ENCODE measurements around the gene ZNRF4.

DNA sequence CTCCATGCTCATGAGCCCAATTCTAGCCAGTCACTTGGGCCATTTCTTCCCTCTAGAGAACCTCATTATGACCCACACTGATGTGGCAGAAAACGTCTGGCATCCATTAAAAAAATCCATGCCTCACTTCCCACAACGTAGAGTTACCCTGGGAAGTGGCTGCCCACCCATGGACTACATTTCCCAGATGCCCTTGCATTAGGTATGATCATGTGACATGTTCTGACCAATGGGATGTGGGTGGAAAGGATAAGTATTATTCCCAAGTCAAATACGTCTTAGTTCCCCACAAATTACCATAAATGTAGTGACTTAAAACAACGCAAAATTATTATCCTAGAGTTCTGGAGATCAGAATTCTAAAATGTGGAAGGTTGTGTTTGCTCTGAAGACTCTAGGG is 47.9 kb upstream of the ZNRF4 start:
- no peak for TF ChIP-seq POLR2A (IDR thresholded peaks at IDR 0.05; ENCODE audit: low read depth, low read length)
- no peak for TF ChIP-seq TAF1 (IDR thresholded peaks at IDR 0.05; ENCODE audit: borderline replicate concordance, low read depth, low read length)
